Measurements from ENCODE around the gene DDX27. TPM values are rescaled to one million over a fixed set of nuclear protein-coding genes. Genes with fewer than 3 reads are reported as not detected.
A peak's percentile ranks its signal among the peaks of the same experiment; 100 is the strongest.

The DDX27 gene
- total RNA-seq, 2 experiments from 2014 or later, result 116 to 126 TPM

DNA sequence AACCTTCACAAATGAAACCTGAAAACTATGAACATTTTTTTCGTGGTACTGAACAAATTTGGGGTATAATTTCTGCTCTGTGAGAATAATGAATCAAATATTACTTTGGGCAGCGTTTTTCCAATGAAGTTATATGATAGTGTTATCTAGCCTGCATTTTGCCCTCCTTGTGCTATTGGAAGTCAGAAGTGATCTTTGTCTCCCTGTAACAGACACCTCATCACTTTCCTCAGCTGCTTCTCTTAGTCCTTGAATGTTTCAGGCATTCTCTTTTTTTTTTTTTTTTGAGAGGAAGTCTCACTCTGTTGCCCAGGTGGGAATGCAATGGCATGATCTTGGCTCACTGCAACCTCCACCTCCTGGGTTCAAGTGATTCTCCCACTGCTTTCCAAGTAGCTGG is 10.2 kb downstream of the DDX27 start:
- no peaks in the 10 kb centered on the region for H3K9me3 Mint-ChIP-seq
- no peaks in the 10 kb centered on the region for H3K4me1 ChIP-seq (ENCODE audit: insufficient read depth, low read length)
- H3K27ac ChIP-seq (ENCODE audit: low read depth in 1 of 2, low read length in 2 of 2), result no peak overlapping the region
- H3K9me3 ChIP-seq (ENCODE audit: control insufficient read depth in 1 of 2, insufficient read depth in 1 of 2, low read length in 2 of 2), result no peaks in the 10 kb centered on the region
- H3K4me3 ChIP-seq (ENCODE audit: low read length), result no peak overlapping the region
- no peaks in the 10 kb centered on the region for H3K27me3 ChIP-seq (ENCODE audit: control insufficient read depth in 1 of 2, insufficient read depth in 2 of 2, low read length in 2 of 2)
- POLR2A ChIA-PET, result interaction anchor here (0.7 kb wide), 1 partner anchor 10 kb away, joined by 3 read pairs; the partner anchor contains the start of gene DDX27
- no peak for ATAC-seq (ENCODE audit: poor library complexity)
- peak overlapping the region; percentile 12 for H3K27ac Mint-ChIP-seq
- H3K36me3 ChIP-seq (ENCODE audit: insufficient read depth, low read length), result peaks cover 87% of the 10 kb centered on the region
- no peak overlapping the region for H3K4me3 Mint-ChIP-seq
- peaks cover 92% of the 10 kb centered on the region for H3K36me3 Mint-ChIP-seq (ENCODE audit: low read depth)
- TF ChIP-seq, protein P1, sequence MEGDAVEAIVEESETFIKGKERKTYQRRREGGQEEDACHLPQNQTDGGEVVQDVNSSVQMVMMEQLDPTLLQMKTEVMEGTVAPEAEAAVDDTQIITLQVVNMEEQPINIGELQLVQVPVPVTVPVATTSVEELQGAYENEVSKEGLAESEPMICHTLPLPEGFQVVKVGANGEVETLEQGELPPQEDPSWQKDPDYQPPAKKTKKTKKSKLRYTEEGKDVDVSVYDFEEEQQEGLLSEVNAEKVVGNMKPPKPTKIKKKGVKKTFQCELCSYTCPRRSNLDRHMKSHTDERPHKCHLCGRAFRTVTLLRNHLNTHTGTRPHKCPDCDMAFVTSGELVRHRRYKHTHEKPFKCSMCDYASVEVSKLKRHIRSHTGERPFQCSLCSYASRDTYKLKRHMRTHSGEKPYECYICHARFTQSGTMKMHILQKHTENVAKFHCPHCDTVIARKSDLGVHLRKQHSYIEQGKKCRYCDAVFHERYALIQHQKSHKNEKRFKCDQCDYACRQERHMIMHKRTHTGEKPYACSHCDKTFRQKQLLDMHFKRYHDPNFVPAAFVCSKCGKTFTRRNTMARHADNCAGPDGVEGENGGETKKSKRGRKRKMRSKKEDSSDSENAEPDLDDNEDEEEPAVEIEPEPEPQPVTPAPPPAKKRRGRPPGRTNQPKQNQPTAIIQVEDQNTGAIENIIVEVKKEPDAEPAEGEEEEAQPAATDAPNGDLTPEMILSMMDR (IDR thresholded peaks at IDR 0.05), result no peak
- intact Hi-C loops (cut with DNase I, micrococcal nuclease), result no loop called here
- CTCF ChIA-PET, result no interaction called here
- no peaks in the 10 kb centered on the region for H3K27me3 Mint-ChIP-seq
- H3K4me1 Mint-ChIP-seq (ENCODE audit: low read depth), result peaks cover 5% of the 10 kb centered on the region
- DNase-seq, result no peak

- H3K36me3 ChIP-seq (ENCODE audit: insufficient read depth, low read length), result peaks cover 87% of the 10 kb centered on the region
- CTCF ChIA-PET, result no interaction called here
- TF ChIP-seq, protein P1 (IDR thresholded peaks at IDR 0.05), result no peak
- peaks cover 5% of the 10 kb centered on the region for H3K4me1 Mint-ChIP-seq (ENCODE audit: low read depth)
- intact Hi-C loops (cut with DNase I, micrococcal nuclease), result no loop called here
- H3K9me3 Mint-ChIP-seq, result no peaks in the 10 kb centered on the region
- no peak overlapping the region for H3K4me3 ChIP-seq (ENCODE audit: low read length)
- H3K27ac ChIP-seq (ENCODE audit: low read depth in 1 of 2, low read length in 2 of 2), result no peak overlapping the region
- H3K4me3 Mint-ChIP-seq, result no peak overlapping the region
- ATAC-seq (ENCODE audit: poor library complexity), result no peak
- H3K27ac Mint-ChIP-seq, result no peak overlapping the region
- no peaks in the 10 kb centered on the region for H3K9me3 ChIP-seq (ENCODE audit: control insufficient read depth in 1 of 2, insufficient read depth in 1 of 2, low read length in 2 of 2)
- peaks cover 92% of the 10 kb centered on the region for H3K36me3 Mint-ChIP-seq (ENCODE audit: low read depth)
- H3K27me3 Mint-ChIP-seq, result no peaks in the 10 kb centered on the region
- POLR2A ChIA-PET, result interaction anchor here (0.7 kb wide), 1 partner anchor 11 kb away, joined by 3 read pairs; the partner anchor contains the start of gene DDX27
- H3K27me3 ChIP-seq (ENCODE audit: control insufficient read depth in 1 of 2, insufficient read depth in 2 of 2, low read length in 2 of 2), result no peaks in the 10 kb centered on the region
- no peak for DNase-seq
- no peaks in the 10 kb centered on the region for H3K4me1 ChIP-seq (ENCODE audit: insufficient read depth, low read length)
Measured at GRCh38 chr20:49230021-49230420, 10.8 kb downstream of the DDX27 start.

DNA sequence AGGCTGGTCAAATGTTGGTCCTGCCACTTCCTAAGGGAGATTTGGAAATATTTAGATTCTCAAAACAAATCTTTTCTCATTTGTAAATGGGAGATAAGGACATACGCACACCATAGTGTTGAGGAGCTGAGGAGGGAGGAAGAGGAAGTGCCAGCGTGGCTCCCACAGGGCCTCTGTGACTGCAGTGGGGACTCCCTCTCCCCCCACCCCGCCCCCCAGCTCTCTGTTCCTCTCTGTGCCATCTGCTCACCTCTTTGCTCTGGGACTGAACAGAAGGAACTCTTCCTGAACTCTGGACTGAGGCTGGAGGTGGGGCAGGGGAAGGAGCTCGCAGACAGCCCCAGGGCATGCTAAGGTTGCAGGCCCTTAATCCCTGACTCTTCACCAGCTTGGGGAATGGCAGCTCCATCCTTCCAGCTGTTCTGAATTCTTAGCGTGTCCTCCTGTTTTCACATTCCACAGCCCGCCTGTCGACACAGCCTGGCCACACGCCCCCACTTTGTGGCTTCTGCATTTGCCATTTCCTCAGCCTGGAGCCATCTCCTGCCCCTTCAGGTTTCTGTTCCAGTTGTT is 11.4 kb downstream of the DDX27 start:
- Histone ChIP-seq H3K36me3 (ENCODE audit: insufficient read depth, low read length) (peaks cover 87% of the 10 kb centered on the region), H3K4me3 (ENCODE audit: low read length) (no peak overlapping the region), H3K27ac (ENCODE audit: low read depth in 1 of 2, low read length in 2 of 2) (no peak overlapping the region), H3K9me3 (ENCODE audit: control insufficient read depth in 1 of 2, insufficient read depth in 1 of 2, low read length in 2 of 2) (no peaks in the 10 kb centered on the region), H3K4me1 (ENCODE audit: insufficient read depth, low read length) (no peaks in the 10 kb centered on the region), H3K27me3 (ENCODE audit: control insufficient read depth in 1 of 2, insufficient read depth in 2 of 2, low read length in 2 of 2) (no peaks in the 10 kb centered on the region)
- POLR2A ChIA-PET, result interaction anchor here (1.4 kb wide), 1 partner anchor 13 kb away, joined by 3 read pairs; no protein-coding TSS in a partner anchor
- CTCF ChIA-PET, result no interaction called here
- TF ChIP-seq, protein P1 (IDR thresholded peaks at IDR 0.05), result no peak
- intact Hi-C loops (cut with DNase I, micrococcal nuclease), result no loop called here
- ATAC-seq (ENCODE audit: poor library complexity) (no peak), DNase-seq (peak in 2 of 14 experiments; percentile 38 to 39)
- Mint-ChIP-seq H3K27me3 (no peaks in the 10 kb centered on the region), H3K4me3 (no peak overlapping the region), H3K4me1 (ENCODE audit: low read depth) (peaks cover 4% of the 10 kb centered on the region), H3K9me3 (no peaks in the 10 kb centered on the region), H3K27ac (no peak overlapping the region), H3K36me3 (ENCODE audit: low read depth) (peaks cover 92% of the 10 kb centered on the region)
